ENCODE data around the gene PNPLA3.

DNA sequence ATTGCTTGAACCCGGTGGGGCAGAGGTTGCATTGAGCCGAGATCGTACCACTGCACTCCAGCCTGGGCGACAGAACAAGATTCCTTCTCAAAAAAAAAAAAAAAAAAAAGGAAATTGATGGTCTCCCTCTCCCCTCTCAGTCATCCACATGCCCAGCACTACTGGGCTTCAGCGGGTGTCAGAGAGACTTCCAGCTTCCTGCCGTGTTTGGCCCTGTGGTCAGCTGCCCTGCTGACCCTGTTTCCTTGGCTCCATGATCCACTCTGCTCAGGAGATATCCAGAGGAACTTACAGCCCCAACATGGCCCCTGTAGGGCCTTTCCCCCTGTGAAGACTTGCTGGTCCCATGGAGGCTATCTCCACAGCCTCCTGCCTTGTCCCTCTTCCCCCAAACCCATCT is 6.1 kb upstream of the PNPLA3 start:
- TF ChIP-seq, protein P1, sequence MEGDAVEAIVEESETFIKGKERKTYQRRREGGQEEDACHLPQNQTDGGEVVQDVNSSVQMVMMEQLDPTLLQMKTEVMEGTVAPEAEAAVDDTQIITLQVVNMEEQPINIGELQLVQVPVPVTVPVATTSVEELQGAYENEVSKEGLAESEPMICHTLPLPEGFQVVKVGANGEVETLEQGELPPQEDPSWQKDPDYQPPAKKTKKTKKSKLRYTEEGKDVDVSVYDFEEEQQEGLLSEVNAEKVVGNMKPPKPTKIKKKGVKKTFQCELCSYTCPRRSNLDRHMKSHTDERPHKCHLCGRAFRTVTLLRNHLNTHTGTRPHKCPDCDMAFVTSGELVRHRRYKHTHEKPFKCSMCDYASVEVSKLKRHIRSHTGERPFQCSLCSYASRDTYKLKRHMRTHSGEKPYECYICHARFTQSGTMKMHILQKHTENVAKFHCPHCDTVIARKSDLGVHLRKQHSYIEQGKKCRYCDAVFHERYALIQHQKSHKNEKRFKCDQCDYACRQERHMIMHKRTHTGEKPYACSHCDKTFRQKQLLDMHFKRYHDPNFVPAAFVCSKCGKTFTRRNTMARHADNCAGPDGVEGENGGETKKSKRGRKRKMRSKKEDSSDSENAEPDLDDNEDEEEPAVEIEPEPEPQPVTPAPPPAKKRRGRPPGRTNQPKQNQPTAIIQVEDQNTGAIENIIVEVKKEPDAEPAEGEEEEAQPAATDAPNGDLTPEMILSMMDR (IDR thresholded peaks at IDR 0.05) = no peak
- no peak for TF ChIP-seq POLR2A (IDR thresholded peaks at IDR 0.05)
